IMR-90 (cell line): ENCODE results near the gene KIF25. TPM values are rescaled to one million over a fixed set of nuclear protein-coding genes. Genes with fewer than 3 reads are reported as not detected.
A peak's percentile ranks its signal among the peaks of the same experiment; 100 is the strongest.

ENCODE experiments used
- ATAC-seq: fragments of 200-7000 bp; cut with Tn5 transposase; 2 replicates; pipeline ENCODE4 v1.9.1; 2020; ENCODE audit warnings: low read depth, mild to moderate bottlenecking, moderate library complexity
- BruUV-seq: library from RNA; stranded (reverse); fragments of 400-500 nt; replicated peaks from 2 replicates; lab custom pipeline; 2021; lab: Mats Ljungman, UMichigan
- CTCF ChIA-PET: fragments of 300-600 bp; formaldehyde crosslinking; extraction: SDS; loops from one replicate; lab custom pipeline; 2021; ENCODE audit warnings: antibody characterized with exemption; lab: Yijun Ruan, JAX
- POLR2A ChIA-PET: fragments of 300-600 bp; sonication (Branson Sonifier 250); formaldehyde crosslinking; loops from one replicate; lab custom pipeline; 2022; ENCODE audit warnings: antibody characterized with exemption; ENCODE audit not compliant: unreplicated experiment; lab: Charles Lee
- DNase-seq: peaks from one replicate; pipeline ENCODE4 v3.0.0; 2013
- H2AFZ ChIP-seq: replicated peaks from 2 replicates; pipeline ENCODE3; 2013; ENCODE audit warnings: low read length, mild to moderate bottlenecking; ENCODE audit not compliant: poor library complexity
- H2AK5ac ChIP-seq: 2 replicates; pipeline ENCODE4 v1.6.1; 2013; ENCODE audit warnings: low read depth, low read length, inconsistent platforms
- H2AK9ac ChIP-seq: replicated peaks from 2 replicates; pipeline ENCODE3; 2013; ENCODE audit warnings: mild to moderate bottlenecking, low read depth, low read length, moderate library complexity; ENCODE audit not compliant: poor library complexity
- H2BK120ac ChIP-seq: 2 replicates; pipeline ENCODE4 v1.6.1; 2013; ENCODE audit warnings: low read depth, low read length, inconsistent platforms
- H2BK15ac ChIP-seq: 3 replicates; pipeline ENCODE4 v1.6.1; 2013; ENCODE audit warnings: low read depth, low read length, inconsistent platforms
- H2BK20ac ChIP-seq: 2 replicates; pipeline ENCODE4 v1.6.1; 2013; ENCODE audit warnings: low read depth, mild to moderate bottlenecking, inconsistent platforms, low read length, moderate library complexity
- H2BK5ac ChIP-seq: 2 replicates; pipeline ENCODE4 v1.6.1; 2013; ENCODE audit warnings: mild to moderate bottlenecking, low read depth, low read length, inconsistent platforms; ENCODE audit not compliant: poor library complexity, severe bottlenecking
- H3K14ac ChIP-seq: replicated peaks from 2 replicates; pipeline ENCODE4 v1.6.1; 2013; ENCODE audit warnings: low read depth, low read length, inconsistent platforms
- H3K18ac ChIP-seq: 2 replicates; pipeline ENCODE4 v1.6.1; 2013; ENCODE audit warnings: low read depth, low read length, control low read depth
- H3K23ac ChIP-seq: 2 replicates; pipeline ENCODE4 v1.6.1; 2013; ENCODE audit warnings: low read depth, low read length, inconsistent platforms
- H3K27ac ChIP-seq: 2 replicates; pipeline ENCODE4 v1.5.1; 2013; ENCODE audit warnings: mild to moderate bottlenecking, control low read depth, low read length; ENCODE audit not compliant: insufficient read depth
- H3K27me3 ChIP-seq: 2 replicates; pipeline ENCODE4 v1.6.1; 2013; ENCODE audit warnings: low read length; ENCODE audit not compliant: control insufficient read depth, insufficient read depth
- H3K36me3 ChIP-seq: 2 replicates; pipeline ENCODE4 v1.6.1; 2013; ENCODE audit warnings: low read length, mixed read lengths; ENCODE audit not compliant: control insufficient read depth, insufficient read depth
- H3K4ac ChIP-seq: 2 replicates; pipeline ENCODE4 v1.6.1; 2013; ENCODE audit warnings: low read depth, low read length, inconsistent platforms
- H3K4me1 ChIP-seq: 2 replicates; pipeline ENCODE4 v1.6.1; 2013; ENCODE audit warnings: low read length, mixed read lengths; ENCODE audit not compliant: control insufficient read depth, insufficient read depth
- H3K4me2 ChIP-seq: 2 replicates; pipeline ENCODE4 v1.6.1; 2013; ENCODE audit warnings: low read depth, mild to moderate bottlenecking, control low read depth, low read length, moderate library complexity
- H3K4me3 ChIP-seq: 2 replicates; pipeline ENCODE4 v1.5.1; 2013; ENCODE audit warnings: low read depth, mild to moderate bottlenecking, control low read depth, low read length, moderate library complexity; ENCODE audit not compliant: insufficient read depth
- H3K56ac ChIP-seq: 2 replicates; pipeline ENCODE4 v1.6.1; 2013; ENCODE audit warnings: low read length, inconsistent platforms; ENCODE audit not compliant: insufficient read depth; ENCODE audit errors: extremely low read depth
- H3K79me1 ChIP-seq, 2 experiments: 2 replicates each; pipeline ENCODE4 v1.6.1; 2013; ENCODE audit warnings: low read length in 2 of 2, inconsistent platforms in 1 of 2, low read depth in 1 of 2
- H3K9ac ChIP-seq: 2 replicates; pipeline ENCODE4 v1.6.1; 2013; ENCODE audit warnings: low read depth, low read length, control low read depth
- H3K9me1 ChIP-seq: 2 replicates; pipeline ENCODE4 v1.6.1; 2013; ENCODE audit warnings: low read length, inconsistent platforms; ENCODE audit not compliant: insufficient read depth
- H3K9me3 ChIP-seq: 2 replicates; pipeline ENCODE4 v1.6.1; 2013; ENCODE audit warnings: low read length; ENCODE audit not compliant: control insufficient read depth, insufficient read depth
- H4K20me1 ChIP-seq: 2 replicates; pipeline ENCODE4 v1.6.1; 2013; ENCODE audit warnings: low read length, inconsistent platforms; ENCODE audit not compliant: insufficient read depth
- H4K5ac ChIP-seq: 2 replicates; pipeline ENCODE4 v1.6.1; 2013; ENCODE audit warnings: mild to moderate bottlenecking, low read depth, low read length, control low read depth
- H4K8ac ChIP-seq, 2 experiments: 2 replicates each; pipeline ENCODE4 v1.6.1; 2013; ENCODE audit warnings: low read depth in 2 of 2, low read length in 2 of 2, control low read depth in 1 of 2, inconsistent platforms in 1 of 2
- H4K91ac ChIP-seq: 2 replicates; pipeline ENCODE4 v1.6.1; 2013; ENCODE audit warnings: low read depth, low read length, inconsistent platforms; ENCODE audit not compliant: insufficient read depth
- BHLHE40 ChIP-seq: fragments of 150-350 bp; IDR thresholded peaks from 2 replicates; pipeline ENCODE4 v1.6.1; 2016; ENCODE audit warnings: mild to moderate bottlenecking, low read depth, low read length
- CEBPB ChIP-seq: IDR thresholded peaks from 2 replicates; pipeline ENCODE4 v1.6.1; 2012; ENCODE audit warnings: low read depth, low read length, improper control_type of control experiment
- CHD1 ChIP-seq: IDR thresholded peaks from 2 replicates; pipeline ENCODE4 v1.6.1; 2012; ENCODE audit warnings: low read depth, low read length, improper control_type of control experiment
- FOS ChIP-seq: fragments of 150-350 bp; IDR thresholded peaks from 2 replicates; pipeline ENCODE4 v1.6.1; 2016; ENCODE audit warnings: low read depth, low read length
- MAFK ChIP-seq: IDR thresholded peaks from 2 replicates; pipeline ENCODE4 v1.6.1; 2012; ENCODE audit warnings: low read depth, low read length, improper control_type of control experiment
- MAZ ChIP-seq: IDR thresholded peaks from 2 replicates; pipeline ENCODE4 v1.6.1; 2012; ENCODE audit warnings: low read depth, mild to moderate bottlenecking, low read length, improper control_type of control experiment, moderate library complexity, borderline replicate concordance
- MXI1 ChIP-seq: IDR thresholded peaks from 2 replicates; pipeline ENCODE4 v1.6.1; 2012; ENCODE audit warnings: low read depth, mild to moderate bottlenecking, low read length, moderate library complexity, borderline replicate concordance
- NFE2L2 ChIP-seq: fragments of 150-350 bp; IDR thresholded peaks from 2 replicates; pipeline ENCODE4 v1.6.1; 2016; ENCODE audit warnings: low read depth, mild to moderate bottlenecking, low read length
- POLR2A ChIP-seq: IDR thresholded peaks from 2 replicates; pipeline ENCODE4 v1.6.1; 2012; ENCODE audit warnings: mild to moderate bottlenecking, low read depth, low read length
- RAD21 ChIP-seq: IDR thresholded peaks from 2 replicates; pipeline ENCODE4 v1.6.1; 2012; ENCODE audit warnings: low read length, improper control_type of control experiment
- RCOR1 ChIP-seq: IDR thresholded peaks from 2 replicates; pipeline ENCODE4 v1.6.1; 2012; ENCODE audit warnings: mild to moderate bottlenecking, low read length, improper control_type of control experiment; ENCODE audit not compliant: insufficient replicate concordance
- RFX5 ChIP-seq: IDR thresholded peaks from 2 replicates; pipeline ENCODE4 v1.8.0; 2012; ENCODE audit warnings: low read depth, mild to moderate bottlenecking, low read length, moderate library complexity
- SMC3 ChIP-seq: fragments of 150-350 bp; IDR thresholded peaks from 2 replicates; pipeline ENCODE4 v1.6.1; 2016; ENCODE audit warnings: low read depth, mild to moderate bottlenecking, antibody characterized with exemption, low read length, moderate library complexity
- WGBS, 2 experiments: methylation state at CpG; one replicate each; pipeline versions ENCODE4 v1.1.5 to v1.1.7; 2013; ENCODE audit warnings: missing lambda C conversion rate in 2 of 2; ENCODE audit not compliant: insufficient read length in 1 of 2; ENCODE audit errors: extremely low coverage in 2 of 2; 5-methylcytosine and 5-hydroxymethylcytosine counted together
- dilution Hi-C: fragments of 300-500 bp; cut with HindIII; formaldehyde crosslinking; loops from one replicate; pipeline ENCODE4 v1.14.3; 2018; ENCODE audit warnings: low sequenced_read_pairs; ENCODE audit not compliant: unreplicated experiment
- in situ Hi-C: fragments of 300-500 bp; cut with MboI; formaldehyde crosslinking; loops from 3 replicates; pipeline ENCODE4 v1.14.3; 2019; ENCODE audit warnings: low sequenced_read_pairs, inconsistent platforms, mixed read lengths
- intact Hi-C: fragments of 100-400 bp; cut with micrococcal nuclease; formaldehyde crosslinking; loops from 2 replicates; pipeline ENCODE4 v1.10.0; 2022
- polyA plus RNA-seq, 3 experiments: library from polyadenylated mRNA; depleted of rRNA; stranded (reverse); fragments of >200 nt; gene quantifications; 2 replicates each; pipeline ENCODE4 v1.2.3, GENCODE V29; 2012; ENCODE audit warnings: low replicate concordance in 1 of 3
- total RNA-seq: library from RNA; depleted of rRNA; stranded (reverse); fragments of >200 nt; gene quantifications from 2 replicates; pipeline ENCODE4 v1.2.3, GENCODE V29; 2012
- TF ChIP-seq, protein P1 (sequence below): fragments of 150-350 bp; IDR thresholded peaks from 2 replicates; pipeline ENCODE4 v1.6.1; 2016; ENCODE audit warnings: low read depth, mild to moderate bottlenecking, low read length, moderate library complexity, borderline replicate concordance
- TF ChIP-seq, protein P2 (sequence below): fragments of 150-350 bp; IDR thresholded peaks from 2 replicates; pipeline ENCODE4 v1.6.1; 2017; ENCODE audit warnings: mild to moderate bottlenecking, antibody characterized with exemption, low read length, low read depth
- TF ChIP-seq, protein P3 (sequence below): conservative IDR thresholded peaks from 2 replicates; pipeline ENCODE4 v1.5.1; 2012; ENCODE audit warnings: mild to moderate bottlenecking, low read depth, low read length, improper control_type of control experiment

Gene KIF25
- total and polyA plus RNA-seq, 2 of the 4 experiments (the other 2 are of a cell fraction), result not detected

DNA sequence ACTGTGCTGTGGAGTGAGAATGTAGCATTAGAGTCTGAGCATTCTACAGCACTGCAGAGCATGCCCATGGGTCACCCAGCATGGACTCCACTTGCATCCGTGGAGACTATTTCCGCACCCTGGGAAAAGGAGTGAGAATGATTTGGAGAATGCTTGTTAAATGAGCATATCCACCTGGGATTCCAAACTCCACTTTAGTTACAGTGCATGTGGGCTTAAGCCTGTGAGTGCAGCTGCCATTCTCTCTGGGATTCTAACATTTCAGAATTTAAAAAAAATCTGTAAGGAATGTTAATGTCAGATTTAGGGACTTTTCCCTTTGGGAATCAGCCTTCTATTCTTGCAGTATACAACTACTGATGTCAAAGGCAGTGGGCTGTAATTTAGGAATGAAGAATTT is 33.4 kb downstream of the KIF25 start:
- Histone ChIP-seq H2AFZ (no peak overlapping the region), H3K79me1 (no peaks in the 10 kb centered on the region), H3K4me2 (no peak overlapping the region), H3K4ac (0 out of 2 replicates have a peak overlapping the region, but pooled peaks have one; percentile 19), H2AK5ac (no peak overlapping the region), H3K9me1 (peaks cover 14% of the 10 kb centered on the region), H4K20me1 (no peaks in the 10 kb centered on the region), H2BK120ac (peak overlapping the region; percentile 64; the same call in 1 of the 2 replicates), H3K14ac (0 out of 2 replicates have a peak overlapping the region, but pooled peaks have one; percentile 8), H2BK20ac (peak overlapping the region; percentile 20; the same call in 1 of the 2 replicates), H3K27ac (no peak overlapping the region), H3K4me3 (no peak overlapping the region), H2BK15ac (peak overlapping the region; percentile 28; the same call in 1 of the 3 replicates), H3K36me3 (no peaks in the 10 kb centered on the region), H3K27me3 (no peaks in the 10 kb centered on the region), H3K4me1 (peaks cover 11% of the 10 kb centered on the region), H4K8ac (peak overlapping the region in 1 of 2 experiments; percentile 20; a peak in 2 of 4 replicates), H4K5ac (no peak overlapping the region), H3K9me3 (no peaks in the 10 kb centered on the region), H3K23ac (no peak overlapping the region), H3K56ac (no peak overlapping the region), H3K18ac (no peak overlapping the region; the same call in 1 of the 2 replicates), H3K9ac (no peak overlapping the region), H2BK5ac (no peak overlapping the region), H2AK9ac (no peak overlapping the region), H4K91ac (no peak overlapping the region)
- TF ChIP-seq RCOR1, result no peak
- TF ChIP-seq, protein P1, sequence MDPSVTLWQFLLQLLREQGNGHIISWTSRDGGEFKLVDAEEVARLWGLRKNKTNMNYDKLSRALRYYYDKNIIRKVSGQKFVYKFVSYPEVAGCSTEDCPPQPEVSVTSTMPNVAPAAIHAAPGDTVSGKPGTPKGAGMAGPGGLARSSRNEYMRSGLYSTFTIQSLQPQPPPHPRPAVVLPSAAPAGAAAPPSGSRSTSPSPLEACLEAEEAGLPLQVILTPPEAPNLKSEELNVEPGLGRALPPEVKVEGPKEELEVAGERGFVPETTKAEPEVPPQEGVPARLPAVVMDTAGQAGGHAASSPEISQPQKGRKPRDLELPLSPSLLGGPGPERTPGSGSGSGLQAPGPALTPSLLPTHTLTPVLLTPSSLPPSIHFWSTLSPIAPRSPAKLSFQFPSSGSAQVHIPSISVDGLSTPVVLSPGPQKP, result no peak
- no peak for TF ChIP-seq FOS
- TF ChIP-seq, protein P2, sequence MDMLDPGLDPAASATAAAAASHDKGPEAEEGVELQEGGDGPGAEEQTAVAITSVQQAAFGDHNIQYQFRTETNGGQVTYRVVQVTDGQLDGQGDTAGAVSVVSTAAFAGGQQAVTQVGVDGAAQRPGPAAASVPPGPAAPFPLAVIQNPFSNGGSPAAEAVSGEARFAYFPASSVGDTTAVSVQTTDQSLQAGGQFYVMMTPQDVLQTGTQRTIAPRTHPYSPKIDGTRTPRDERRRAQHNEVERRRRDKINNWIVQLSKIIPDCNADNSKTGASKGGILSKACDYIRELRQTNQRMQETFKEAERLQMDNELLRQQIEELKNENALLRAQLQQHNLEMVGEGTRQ, result no peak
- TF ChIP-seq POLR2A, result no peak
- TF ChIP-seq CEBPB, result no peak
- TF ChIP-seq BHLHE40, result no peak
- no peak for TF ChIP-seq MAZ
- TF ChIP-seq CHD1, result no peak
- TF ChIP-seq RFX5, result no peak
- TF ChIP-seq, protein P3, sequence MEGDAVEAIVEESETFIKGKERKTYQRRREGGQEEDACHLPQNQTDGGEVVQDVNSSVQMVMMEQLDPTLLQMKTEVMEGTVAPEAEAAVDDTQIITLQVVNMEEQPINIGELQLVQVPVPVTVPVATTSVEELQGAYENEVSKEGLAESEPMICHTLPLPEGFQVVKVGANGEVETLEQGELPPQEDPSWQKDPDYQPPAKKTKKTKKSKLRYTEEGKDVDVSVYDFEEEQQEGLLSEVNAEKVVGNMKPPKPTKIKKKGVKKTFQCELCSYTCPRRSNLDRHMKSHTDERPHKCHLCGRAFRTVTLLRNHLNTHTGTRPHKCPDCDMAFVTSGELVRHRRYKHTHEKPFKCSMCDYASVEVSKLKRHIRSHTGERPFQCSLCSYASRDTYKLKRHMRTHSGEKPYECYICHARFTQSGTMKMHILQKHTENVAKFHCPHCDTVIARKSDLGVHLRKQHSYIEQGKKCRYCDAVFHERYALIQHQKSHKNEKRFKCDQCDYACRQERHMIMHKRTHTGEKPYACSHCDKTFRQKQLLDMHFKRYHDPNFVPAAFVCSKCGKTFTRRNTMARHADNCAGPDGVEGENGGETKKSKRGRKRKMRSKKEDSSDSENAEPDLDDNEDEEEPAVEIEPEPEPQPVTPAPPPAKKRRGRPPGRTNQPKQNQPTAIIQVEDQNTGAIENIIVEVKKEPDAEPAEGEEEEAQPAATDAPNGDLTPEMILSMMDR, result no peak
- no peak for TF ChIP-seq NFE2L2
- TF ChIP-seq RAD21, result no peak
- TF ChIP-seq MAFK, result no peak
- TF ChIP-seq MXI1, result no peak
- TF ChIP-seq SMC3, result no peak
- intact Hi-C loops (loop anchor here (10.0 kb wide), 2 partner anchors 76 to 206 kb away; partner anchors contain the start of gene AFDN), in situ Hi-C loops (no loop called here), dilution Hi-C loops (no loop called here)
- ATAC-seq (no peak), DNase-seq (no peak)
- POLR2A ChIA-PET, result no interaction called here
- CTCF ChIA-PET, result no interaction called here
- no TSS peak for BruUV-seq
- WGBS, 2 experiments, result no CpG with 5 or more reads among the region's 2 CpGs
